Caco-2 (cell line): ENCODE results near the gene ZNF546. TPM values are rescaled to one million over a fixed set of nuclear protein-coding genes. Genes with fewer than 3 reads are reported as not detected.

ENCODE experiments used
- BruUV-seq: library from RNA; stranded (reverse); fragments of 400-500 nt; replicated peaks from 2 replicates; lab custom pipeline; 2021; lab: Mats Ljungman, UMichigan
- CTCF ChIA-PET: fragments of 300-600 bp; sonication (Branson Sonifier 250); formaldehyde crosslinking; loops from one replicate; lab custom pipeline; 2022; ENCODE audit warnings: antibody characterized with exemption; lab: Charles Lee
- POLR2A ChIA-PET: fragments of 300-600 bp; sonication (Branson Sonifier 250); formaldehyde crosslinking; loops from one replicate; lab custom pipeline; 2022; ENCODE audit warnings: antibody characterized with exemption; lab: Charles Lee
- DNase-seq, 2 experiments: peaks; one replicate each; pipeline versions ENCODE4 v3.0.0 to v3.0.0-alpha.2; 2020 to 2022
- H3K27me3 ChIP-seq: replicated peaks from 2 replicates; pipeline ENCODE4 v1.6.0; 2011; ENCODE audit warnings: low read length; ENCODE audit not compliant: control insufficient read depth, insufficient read depth
- H3K36me3 ChIP-seq: 2 replicates; pipeline ENCODE4 v1.5.1; 2011; ENCODE audit warnings: low read length; ENCODE audit not compliant: control insufficient read depth, insufficient read depth
- H3K4me1 ChIP-seq: fragments of 250-450 bp; sonication (Bioruptor Pico); 2 replicates; pipeline ENCODE4 v1.5.1; 2020; ENCODE audit warnings: mild to moderate bottlenecking
- H3K4me3 ChIP-seq: 2 replicates; pipeline ENCODE4 v1.5.1; 2011; ENCODE audit warnings: low read depth, mild to moderate bottlenecking, control low read depth, low read length
- H3K9me3 ChIP-seq: fragments of 250-450 bp; sonication (Bioruptor Pico); 2 replicates; pipeline ENCODE4 v1.5.1; 2020; ENCODE audit warnings: mild to moderate bottlenecking, moderate library complexity
- H3K27ac Mint-ChIP-seq: one replicate; pipeline ENCODE4 v1.8.0; 2022; ENCODE audit warnings: mixed read lengths; ENCODE audit not compliant: unreplicated experiment
- H3K27me3 Mint-ChIP-seq: one replicate; pipeline ENCODE4 v1.8.0; 2022; ENCODE audit warnings: mixed read lengths; ENCODE audit not compliant: insufficient read depth, unreplicated experiment
- H3K36me3 Mint-ChIP-seq: one replicate; pipeline ENCODE4 v1.8.0; 2022; ENCODE audit warnings: mild to moderate bottlenecking, mixed read lengths; ENCODE audit not compliant: insufficient read depth, unreplicated experiment
- H3K4me1 Mint-ChIP-seq: one replicate; pipeline ENCODE4 v1.8.0; 2022; ENCODE audit warnings: low read depth, mixed read lengths; ENCODE audit not compliant: unreplicated experiment
- H3K4me3 Mint-ChIP-seq: one replicate; pipeline ENCODE4 v1.8.0; 2022; ENCODE audit warnings: mild to moderate bottlenecking, moderate library complexity, mixed read lengths; ENCODE audit not compliant: unreplicated experiment
- H3K9me3 Mint-ChIP-seq: one replicate; pipeline ENCODE4 v1.8.0; 2022; ENCODE audit warnings: mixed read lengths; ENCODE audit not compliant: unreplicated experiment
- intact Hi-C: fragments of 100-400 bp; cut with micrococcal nuclease; formaldehyde crosslinking; loops from one replicate; pipeline ENCODE4 v1.10.0; 2022; ENCODE audit not compliant: unreplicated experiment
- total RNA-seq: library from RNA; stranded (reverse); gene quantifications from 2 replicates; pipeline ENCODE4 v1.2.3, GENCODE V29; 2022
- TF ChIP-seq, protein P1 (sequence below), 2 experiments: fragments of 200-600 bp in 1 of 2; IDR thresholded peaks; 1 replicate in 1 of 2; 2 replicates in 1 of 2; pipeline versions ENCODE4 v1.5.1 to v1.8.0; 2011 to 2022; ENCODE audit warnings: antibody characterized with exemption in 1 of 2, control low read depth in 1 of 2, inconsistent platforms in 1 of 2, low read depth in 1 of 2, low read length in 1 of 2, mild to moderate bottlenecking in 1 of 2, moderate library complexity in 1 of 2; ENCODE audit not compliant: insufficient read depth in 1 of 2, severe bottlenecking in 1 of 2, unreplicated experiment in 1 of 2

ZNF546 gene
- total RNA-seq, 1 experiment from 2014 or later: 0.98 TPM

DNA sequence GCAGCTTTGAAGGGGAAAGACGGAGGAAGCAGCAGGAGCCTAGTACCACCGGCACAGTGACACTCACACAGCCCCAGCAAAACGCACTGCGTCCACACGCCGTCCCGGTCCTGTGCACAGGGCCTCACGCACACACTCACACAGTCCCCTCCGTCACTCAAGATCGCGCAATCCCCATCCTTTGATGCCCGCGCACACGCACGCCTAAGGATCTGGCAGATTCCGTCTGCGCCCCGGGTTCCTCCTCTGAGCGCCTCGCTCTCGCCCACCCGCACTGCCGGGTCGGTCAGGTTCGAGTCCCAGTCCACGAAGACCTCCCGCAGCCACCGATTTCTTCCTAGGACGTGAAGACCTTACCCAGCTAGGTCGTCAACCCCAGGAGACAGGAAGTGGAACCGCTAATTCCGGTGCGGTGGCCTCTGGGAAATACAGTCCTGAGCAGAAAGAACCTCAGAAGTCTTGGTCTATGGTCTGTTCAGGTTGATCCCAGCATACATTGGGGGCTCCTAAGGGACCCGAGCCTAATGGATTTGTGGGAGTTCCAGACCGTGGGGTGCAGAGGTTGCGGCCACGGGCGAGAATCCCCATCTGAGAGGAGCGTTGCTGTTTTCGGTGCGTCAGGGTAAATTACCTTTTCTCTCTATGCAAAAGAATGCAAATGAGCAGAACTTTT, 59.1 kb downstream of the ZNF546 start, which contains the start of gene ZNF780B:
Gene ZNF780B (minus strand): TSS at position 400 of the 673 bp plus-strand sequence. CDS start 5,899 bp downstream, outside the sequence.
- BruUV-seq: no TSS peak
- TF ChIP-seq, protein P1, sequence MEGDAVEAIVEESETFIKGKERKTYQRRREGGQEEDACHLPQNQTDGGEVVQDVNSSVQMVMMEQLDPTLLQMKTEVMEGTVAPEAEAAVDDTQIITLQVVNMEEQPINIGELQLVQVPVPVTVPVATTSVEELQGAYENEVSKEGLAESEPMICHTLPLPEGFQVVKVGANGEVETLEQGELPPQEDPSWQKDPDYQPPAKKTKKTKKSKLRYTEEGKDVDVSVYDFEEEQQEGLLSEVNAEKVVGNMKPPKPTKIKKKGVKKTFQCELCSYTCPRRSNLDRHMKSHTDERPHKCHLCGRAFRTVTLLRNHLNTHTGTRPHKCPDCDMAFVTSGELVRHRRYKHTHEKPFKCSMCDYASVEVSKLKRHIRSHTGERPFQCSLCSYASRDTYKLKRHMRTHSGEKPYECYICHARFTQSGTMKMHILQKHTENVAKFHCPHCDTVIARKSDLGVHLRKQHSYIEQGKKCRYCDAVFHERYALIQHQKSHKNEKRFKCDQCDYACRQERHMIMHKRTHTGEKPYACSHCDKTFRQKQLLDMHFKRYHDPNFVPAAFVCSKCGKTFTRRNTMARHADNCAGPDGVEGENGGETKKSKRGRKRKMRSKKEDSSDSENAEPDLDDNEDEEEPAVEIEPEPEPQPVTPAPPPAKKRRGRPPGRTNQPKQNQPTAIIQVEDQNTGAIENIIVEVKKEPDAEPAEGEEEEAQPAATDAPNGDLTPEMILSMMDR (IDR thresholded peaks at IDR 0.05; ENCODE audit: insufficient read depth in 1 of 2, low read depth in 1 of 2, low read length in 1 of 2, severe bottlenecking in 1 of 2, unreplicated experiment in 1 of 2): no peak
- Histone ChIP-seq H3K4me3 (peak within 1 kb of the TSS; percentile 45), H3K4me1 (no peaks in the 10 kb centered on the region), H3K9me3 (peaks cover 20% of the 10 kb centered on the region), H3K36me3 (no peaks in the 10 kb centered on the region), H3K27me3 (no peaks in the 10 kb centered on the region)
- DNase-seq: peak; percentile 73 to 75
- H3K9me3 Mint-ChIP-seq: peaks cover 39% of the 10 kb centered on the region
- peak within 1 kb of the TSS; percentile 100 for H3K4me3 Mint-ChIP-seq
- H3K4me1 Mint-ChIP-seq: peaks cover 16% of the 10 kb centered on the region
- intact Hi-C loops: no loop called here
- H3K36me3 Mint-ChIP-seq: peaks cover 14% of the 10 kb centered on the region
- ChIA-PET POLR2A (interaction anchor here (0.5 to 1.4 kb wide), 2 partner anchors 85 to 1125 kb away, joined by 3 to 4 read pairs; partner anchors contain the start of genes MRPS12 and PSMC4), CTCF (interaction anchor here (1.1 kb wide), 1 partner anchor 86 kb away, joined by 6 read pairs; the partner anchor contains the start of gene PSMC4)
- peak within 1 kb of the TSS; percentile 97 for H3K27ac Mint-ChIP-seq
- no peaks in the 10 kb centered on the region for H3K27me3 Mint-ChIP-seq

DNA sequence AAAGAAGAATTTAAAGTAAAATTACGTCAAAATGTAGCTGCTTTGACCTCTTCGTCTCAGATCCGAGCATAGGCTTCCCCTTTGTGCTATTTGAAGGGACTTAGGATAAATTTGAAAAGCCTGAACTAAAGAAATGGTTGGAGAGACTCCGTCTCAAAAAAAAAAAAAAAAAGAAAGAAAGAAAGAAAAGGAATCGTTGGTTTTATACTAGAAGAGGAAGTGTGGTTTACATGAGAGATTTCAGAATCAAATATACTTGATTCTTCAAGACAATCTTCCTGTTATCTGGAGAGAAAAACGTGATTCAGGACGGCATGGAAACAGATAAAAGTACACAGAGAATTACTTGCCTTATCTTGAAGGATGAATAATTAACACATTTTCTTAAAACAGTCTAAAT, 59.6 kb downstream of the ZNF546 start:
- Histone ChIP-seq H3K36me3 (no peaks in the 10 kb centered on the region), H3K9me3 (peaks cover 21% of the 10 kb centered on the region), H3K4me1 (no peaks in the 10 kb centered on the region), H3K27me3 (no peaks in the 10 kb centered on the region), H3K4me3 (peak overlapping the region; percentile 45)
- CTCF ChIA-PET: interaction anchor here (1.1 kb wide), 1 partner anchor 86 kb away, joined by 6 read pairs; the partner anchor contains the start of gene PSMC4
- no TSS peak for BruUV-seq
- H3K4me1 Mint-ChIP-seq: peaks cover 16% of the 10 kb centered on the region
- intact Hi-C loops: no loop called here
- no peak for DNase-seq
- TF ChIP-seq, protein P1 (IDR thresholded peaks at IDR 0.05; ENCODE audit: insufficient read depth in 1 of 2, low read depth in 1 of 2, low read length in 1 of 2, severe bottlenecking in 1 of 2, unreplicated experiment in 1 of 2): no peak
- POLR2A ChIA-PET: interaction anchor here (1.4 kb wide), 1 partner anchor 86 kb away, joined by 4 read pairs; the partner anchor contains the start of gene PSMC4
- H3K4me3 Mint-ChIP-seq: peak overlapping the region; percentile 100
- H3K27ac Mint-ChIP-seq: peak overlapping the region; percentile 97
- H3K27me3 Mint-ChIP-seq: no peaks in the 10 kb centered on the region
- H3K9me3 Mint-ChIP-seq: peaks cover 42% of the 10 kb centered on the region
- H3K36me3 Mint-ChIP-seq: peaks cover 14% of the 10 kb centered on the region

DNA sequence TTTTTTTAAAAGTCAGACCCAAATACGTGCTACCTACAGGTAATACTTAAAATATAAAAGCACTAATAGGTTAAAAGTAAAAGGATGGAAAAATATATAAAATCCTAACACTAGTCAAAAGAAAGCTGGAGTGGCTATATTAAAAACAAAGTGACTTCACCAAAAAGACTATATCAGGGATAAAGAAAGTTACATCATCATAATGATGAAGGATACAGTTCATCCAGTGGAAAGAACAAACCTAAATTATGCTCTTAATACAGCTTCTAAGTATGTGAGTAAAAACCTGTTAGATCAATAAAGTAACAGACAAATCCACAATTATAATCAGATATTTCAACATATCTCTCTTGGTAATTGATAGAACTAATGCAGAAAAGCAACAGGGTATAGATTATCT, 60.3 kb downstream of the ZNF546 start:
- Mint-ChIP-seq H3K27me3 (peaks cover 1% of the 10 kb centered on the region), H3K27ac (no peak overlapping the region), H3K4me3 (peak overlapping the region; percentile 100), H3K36me3 (peaks cover 14% of the 10 kb centered on the region), H3K4me1 (peaks cover 16% of the 10 kb centered on the region), H3K9me3 (peaks cover 44% of the 10 kb centered on the region)
- intact Hi-C loops: no loop called here
- DNase-seq: no peak
- POLR2A ChIA-PET: no interaction called here
- CTCF ChIA-PET: no interaction called here
- no TSS peak for BruUV-seq
- no peaks in the 10 kb centered on the region for H3K36me3 ChIP-seq
- TF ChIP-seq, protein P1 (IDR thresholded peaks at IDR 0.05; ENCODE audit: insufficient read depth in 1 of 2, low read depth in 1 of 2, low read length in 1 of 2, severe bottlenecking in 1 of 2, unreplicated experiment in 1 of 2): no peak
- peaks cover 26% of the 10 kb centered on the region for H3K9me3 ChIP-seq
- H3K4me3 ChIP-seq: peak overlapping the region; percentile 45; the same call in 1 of the 2 replicates
- no peaks in the 10 kb centered on the region for H3K4me1 ChIP-seq
- no peaks in the 10 kb centered on the region for H3K27me3 ChIP-seq
